GM20000 (cell line): ENCODE measurements around the gene KRR1.

Experiments used
- DNase-seq: peaks from one replicate; pipeline ENCODE4 v3.0.0; 2012; ENCODE audit warnings: low spot score
- CTCF ChIP-seq: IDR thresholded peaks from 2 replicates; pipeline ENCODE4 v1.5.1; 2012; ENCODE audit warnings: mild to moderate bottlenecking, control low read depth; ENCODE audit errors: extremely low read depth, missing control alignments

The KRR1 gene

DNA sequence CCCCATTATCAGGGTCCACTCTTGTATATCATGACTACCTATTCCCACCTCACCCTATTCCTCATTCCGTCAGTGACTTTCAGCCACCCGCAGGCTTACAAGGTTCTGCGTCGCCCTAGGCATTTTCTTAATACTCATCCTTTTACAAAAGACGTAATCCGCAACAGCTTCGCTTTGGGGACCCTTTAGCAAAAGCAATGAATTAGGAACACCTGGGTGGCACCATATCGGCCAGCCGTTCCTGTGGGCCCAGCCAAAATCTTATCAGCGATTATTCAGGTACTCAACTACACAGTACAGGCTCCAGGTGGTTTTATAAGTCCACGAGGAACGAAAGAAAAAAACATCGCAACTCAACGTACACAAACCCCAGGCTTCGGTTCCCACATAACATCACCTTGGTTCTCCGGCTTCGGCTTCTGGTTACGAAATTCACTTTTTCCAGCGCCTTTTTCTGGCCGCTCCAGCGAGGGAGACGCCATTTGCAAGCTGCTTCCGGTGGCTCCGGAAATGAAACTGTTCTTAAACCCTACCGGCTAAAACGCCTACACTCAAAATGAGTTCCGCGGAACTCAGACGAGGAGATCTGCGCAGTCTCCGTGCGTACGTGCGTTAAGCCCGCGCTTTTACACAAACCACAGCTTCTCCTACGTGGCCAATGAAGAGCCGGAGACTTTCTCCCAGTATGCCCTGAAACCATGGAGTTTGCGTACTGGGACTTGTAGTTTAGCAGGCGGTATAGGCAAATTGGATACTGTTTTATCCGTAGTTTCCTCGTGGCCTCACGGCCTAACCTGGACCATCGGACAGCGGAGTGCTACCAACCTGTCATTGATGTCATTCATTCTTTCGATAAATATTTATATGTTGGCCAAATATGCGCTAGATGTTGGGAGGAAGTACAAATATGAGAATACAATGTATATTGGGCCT, at the start of gene KRR1:
KRR1 (minus strand) TSS at position 494 of the 933 bp plus-strand sequence; CDS start at position 482, 12 bp downstream.
- no peak for TF ChIP-seq CTCF
- peak; percentile 78 for DNase-seq

DNA sequence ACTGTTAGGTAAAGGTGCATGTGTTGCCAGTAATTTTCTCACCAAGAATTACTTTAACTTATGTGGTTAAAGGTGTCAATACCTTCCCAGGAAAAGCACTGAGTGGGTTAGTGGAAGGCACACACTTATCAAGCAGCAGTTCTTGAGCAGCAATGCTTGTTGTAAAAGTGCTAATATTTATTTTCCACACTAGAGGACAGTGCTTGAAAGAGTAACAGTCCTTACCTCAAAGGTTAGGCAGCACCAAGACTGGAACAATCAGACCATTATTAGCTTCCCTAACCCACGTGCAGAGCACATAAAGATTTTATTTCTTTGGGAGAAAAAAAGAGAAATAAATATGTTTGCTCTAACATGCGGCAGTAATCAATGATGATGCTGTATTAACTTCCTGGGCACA, 48.8 kb upstream of the KRR1 start:
- DNase-seq: peak; percentile 27
- no peak for TF ChIP-seq CTCF

GRCh38 chr12:75558287-75558686, 46.9 kb upstream of the KRR1 start:
- no peak for TF ChIP-seq CTCF
- no peak for DNase-seq

GRCh38 chr12:75556311-75556899, 45.0 kb upstream of the KRR1 start:
- DNase-seq: no peak
- no peak for TF ChIP-seq CTCF

DNA sequence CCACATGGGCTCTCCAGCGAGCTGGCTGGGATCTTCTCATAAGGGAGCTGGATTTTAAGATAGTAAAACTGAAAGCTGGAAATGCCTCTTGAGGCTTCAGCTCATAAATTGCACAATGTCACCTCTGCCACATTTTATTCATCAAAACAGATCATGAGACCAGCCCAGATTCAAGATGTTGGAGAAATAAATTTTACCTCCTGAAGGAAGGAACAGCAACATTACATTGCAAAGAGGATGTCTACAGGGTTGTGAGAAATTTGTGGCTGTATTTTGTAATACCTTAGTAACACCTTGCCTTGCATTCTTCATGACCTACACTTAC, 43.1 kb upstream of the KRR1 start:
- DNase-seq: no peak
- no peak for TF ChIP-seq CTCF

DNA sequence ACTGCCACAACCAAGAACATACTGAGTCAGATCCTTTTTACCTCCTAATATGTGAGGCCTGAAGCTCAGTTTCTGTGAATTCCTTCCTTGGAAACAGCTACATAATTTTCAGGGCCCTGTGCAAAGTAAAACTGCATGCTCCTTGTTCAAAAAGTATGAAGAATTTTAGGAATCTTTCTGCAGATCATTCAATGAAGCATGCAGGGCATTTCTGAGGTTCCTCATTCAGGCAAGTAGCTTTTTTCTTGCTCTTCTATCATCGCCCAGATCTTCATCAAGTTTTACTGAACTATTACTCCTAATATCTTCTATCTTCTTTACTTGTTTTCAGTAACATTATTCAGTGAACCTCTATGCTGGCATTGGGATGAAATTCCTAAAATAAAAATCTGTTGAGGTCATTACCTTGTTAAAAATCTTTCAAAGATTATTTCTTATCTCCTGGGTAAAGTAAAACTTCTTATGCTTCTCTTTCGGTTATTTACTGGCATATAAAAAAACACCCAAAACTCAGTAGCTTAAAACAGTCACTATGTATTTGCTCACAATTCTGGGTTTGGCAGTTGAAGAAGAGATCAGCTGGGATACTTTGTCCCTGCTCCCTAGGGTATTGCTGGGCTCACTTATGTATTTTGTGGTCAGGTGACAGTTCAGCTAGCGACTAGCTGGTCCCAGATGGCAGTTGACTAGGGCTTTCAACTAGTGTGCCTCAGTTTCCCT, 42.6 kb upstream of the KRR1 start:
- DNase-seq: no peak
- TF ChIP-seq CTCF: no peak

- no peak for DNase-seq
- TF ChIP-seq CTCF: no peak
Observed at GRCh38 chr12:75553398-75553797, 42.0 kb upstream of the KRR1 start.
